ENCODE data around the gene TMUB1.

The TMUB1 gene

GRCh38 chr7:151035026-151035717 lies 48.1 kb downstream of the TMUB1 start:
- H3K79me1 ChIP-seq (ENCODE audit: low read length): peaks cover 11% of the 10 kb centered on the region
- H3K14ac ChIP-seq (ENCODE audit: low read length): no peak overlapping the region
- H4K8ac ChIP-seq (ENCODE audit: low read depth, low read length): no peak overlapping the region
- H3K18ac ChIP-seq (ENCODE audit: low read length): no peak overlapping the region
- no peak overlapping the region for H3K23ac ChIP-seq (ENCODE audit: low read length)
- no peak for DNase-seq
- peaks cover 17 to 19% of the 10 kb centered on the region in 2 experiments for H3K4me1 ChIP-seq (ENCODE audit: control insufficient read depth in 1 of 2, insufficient read depth in 2 of 2, low read length in 2 of 2)
- no peak overlapping the region for H3K27ac ChIP-seq (ENCODE audit: low read depth, low read length)
- no peaks in the 10 kb centered on the region for H3K79me2 ChIP-seq (ENCODE audit: control insufficient read depth, insufficient read depth, low read length, poor library complexity)
- no peak overlapping the region for H2AK5ac ChIP-seq (ENCODE audit: low read length)
- WGBS (ENCODE audit: extremely low coverage, insufficient coverage, insufficient read length): no CpG with 5 or more reads among the region's 21 CpGs
- no peak overlapping the region for H4K91ac ChIP-seq (ENCODE audit: low read depth, low read length)
- H3K4me3 ChIP-seq (ENCODE audit: low read depth, low read length): no peak overlapping the region
- no peak overlapping the region for H3K9ac ChIP-seq (ENCODE audit: low read length)
- no peak overlapping the region for H3K4me2 ChIP-seq (ENCODE audit: low read length)
- H2BK120ac ChIP-seq (ENCODE audit: insufficient read depth, low read length, poor library complexity): no peak overlapping the region
- H3K27me3 ChIP-seq (ENCODE audit: insufficient read depth, low read length): no peaks in the 10 kb centered on the region
- H2AFZ ChIP-seq (ENCODE audit: insufficient read depth, low read length, poor library complexity): no peak overlapping the region
- no peak overlapping the region for H3K4ac ChIP-seq (ENCODE audit: low read depth, low read length)
- peaks cover 38 to 45% of the 10 kb centered on the region in 2 experiments for H3K36me3 ChIP-seq (ENCODE audit: control insufficient read depth in 1 of 2, insufficient read depth in 2 of 2, low read length in 2 of 2)
- H4K12ac ChIP-seq (ENCODE audit: low read depth, low read length): no peak overlapping the region
- H3K9me3 ChIP-seq (ENCODE audit: insufficient read depth, low read depth, low read length): peaks cover 1% of the 10 kb centered on the region
- H2BK12ac ChIP-seq (ENCODE audit: low read length): no peak overlapping the region
- H2BK5ac ChIP-seq (ENCODE audit: low read depth, low read length, poor library complexity): no peak overlapping the region

- H4K91ac ChIP-seq (ENCODE audit: low read depth, low read length): no peak overlapping the region
- DNase-seq: no peak
- no peaks in the 10 kb centered on the region for H3K79me2 ChIP-seq (ENCODE audit: control insufficient read depth, insufficient read depth, low read length, poor library complexity)
- no peak overlapping the region for H3K4me3 ChIP-seq (ENCODE audit: low read depth, low read length)
- no peak overlapping the region for H3K4ac ChIP-seq (ENCODE audit: low read depth, low read length)
- no peak overlapping the region for H2AFZ ChIP-seq (ENCODE audit: insufficient read depth, low read length, poor library complexity)
- H2BK120ac ChIP-seq (ENCODE audit: insufficient read depth, low read length, poor library complexity): no peak overlapping the region
- H4K8ac ChIP-seq (ENCODE audit: low read depth, low read length): no peak overlapping the region
- H3K14ac ChIP-seq (ENCODE audit: low read length): no peak overlapping the region
- H3K79me1 ChIP-seq (ENCODE audit: low read length): peaks cover 7% of the 10 kb centered on the region
- H3K4me1 ChIP-seq (ENCODE audit: control insufficient read depth in 1 of 2, insufficient read depth in 2 of 2, low read length in 2 of 2): peaks cover 10 to 13% of the 10 kb centered on the region in 2 experiments
- no peak overlapping the region for H2BK12ac ChIP-seq (ENCODE audit: low read length)
- no peaks in the 10 kb centered on the region for H3K27me3 ChIP-seq (ENCODE audit: insufficient read depth, low read length)
- H3K9ac ChIP-seq (ENCODE audit: low read length): no peak overlapping the region
- H3K18ac ChIP-seq (ENCODE audit: low read length): no peak overlapping the region
- H2BK5ac ChIP-seq (ENCODE audit: low read depth, low read length, poor library complexity): no peak overlapping the region
- no peak overlapping the region for H2AK5ac ChIP-seq (ENCODE audit: low read length)
- H3K23ac ChIP-seq (ENCODE audit: low read length): no peak overlapping the region
- no peak overlapping the region for H4K12ac ChIP-seq (ENCODE audit: low read depth, low read length)
- H3K27ac ChIP-seq (ENCODE audit: low read depth, low read length): no peak overlapping the region
- H3K36me3 ChIP-seq (ENCODE audit: control insufficient read depth in 1 of 2, insufficient read depth in 2 of 2, low read length in 2 of 2): peaks cover 38 to 45% of the 10 kb centered on the region in 2 experiments
- peaks cover 1% of the 10 kb centered on the region for H3K9me3 ChIP-seq (ENCODE audit: insufficient read depth, low read depth, low read length)
- no peak overlapping the region for H3K4me2 ChIP-seq (ENCODE audit: low read length)
- WGBS (ENCODE audit: extremely low coverage, insufficient coverage, insufficient read length): no CpG with 5 or more reads among the region's 21 CpGs
These were observed 48.8 kb downstream of the TMUB1 start for GRCh38 chr7:151034312-151035025.

GRCh38 chr7:151033864-151034249 lies 49.4 kb downstream of the TMUB1 start:
- H2AK5ac ChIP-seq (ENCODE audit: low read length): no peak overlapping the region
- H3K18ac ChIP-seq (ENCODE audit: low read length): no peak overlapping the region
- no peaks in the 10 kb centered on the region for H3K27me3 ChIP-seq (ENCODE audit: insufficient read depth, low read length)
- no CpG with 5 or more reads among the region's 5 CpGs for WGBS (ENCODE audit: extremely low coverage, insufficient coverage, insufficient read length)
- no peak overlapping the region for H2BK12ac ChIP-seq (ENCODE audit: low read length)
- no peak overlapping the region for H4K8ac ChIP-seq (ENCODE audit: low read depth, low read length)
- no peak overlapping the region for H3K4ac ChIP-seq (ENCODE audit: low read depth, low read length)
- H2BK120ac ChIP-seq (ENCODE audit: insufficient read depth, low read length, poor library complexity): no peak overlapping the region
- peaks cover 1% of the 10 kb centered on the region for H3K9me3 ChIP-seq (ENCODE audit: insufficient read depth, low read depth, low read length)
- DNase-seq: no peak
- H2BK5ac ChIP-seq (ENCODE audit: low read depth, low read length, poor library complexity): no peak overlapping the region
- H3K4me3 ChIP-seq (ENCODE audit: low read depth, low read length): no peak overlapping the region
- no peak overlapping the region for H3K9ac ChIP-seq (ENCODE audit: low read length)
- H4K12ac ChIP-seq (ENCODE audit: low read depth, low read length): no peak overlapping the region
- peaks cover 38 to 45% of the 10 kb centered on the region in 2 experiments for H3K36me3 ChIP-seq (ENCODE audit: control insufficient read depth in 1 of 2, insufficient read depth in 2 of 2, low read length in 2 of 2)
- no peak overlapping the region for H4K91ac ChIP-seq (ENCODE audit: low read depth, low read length)
- H3K4me1 ChIP-seq (ENCODE audit: control insufficient read depth in 1 of 2, insufficient read depth in 2 of 2, low read length in 2 of 2): peaks cover 5 to 8% of the 10 kb centered on the region in 2 experiments
- no peak overlapping the region for H2AFZ ChIP-seq (ENCODE audit: insufficient read depth, low read length, poor library complexity)
- H3K79me2 ChIP-seq (ENCODE audit: control insufficient read depth, insufficient read depth, low read length, poor library complexity): no peaks in the 10 kb centered on the region
- H3K23ac ChIP-seq (ENCODE audit: low read length): no peak overlapping the region
- no peak overlapping the region for H3K27ac ChIP-seq (ENCODE audit: low read depth, low read length)
- no peak overlapping the region for H3K4me2 ChIP-seq (ENCODE audit: low read length)
- H3K79me1 ChIP-seq (ENCODE audit: low read length): peaks cover 5% of the 10 kb centered on the region
- H3K14ac ChIP-seq (ENCODE audit: low read length): no peak overlapping the region

- Histone ChIP-seq H2AK5ac (ENCODE audit: low read length) (no peak overlapping the region), H3K23ac (ENCODE audit: low read length) (no peak overlapping the region), H3K4me1 (ENCODE audit: control insufficient read depth in 1 of 2, insufficient read depth in 2 of 2, low read length in 2 of 2) (peaks cover 0 to 3% of the 10 kb centered on the region in 2 experiments), H3K27me3 (ENCODE audit: insufficient read depth, low read length) (no peaks in the 10 kb centered on the region), H4K8ac (ENCODE audit: low read depth, low read length) (no peak overlapping the region), H3K79me1 (ENCODE audit: low read length) (peaks cover 7% of the 10 kb centered on the region), H3K27ac (ENCODE audit: low read depth, low read length) (no peak overlapping the region), H3K4me3 (ENCODE audit: low read depth, low read length) (no peak overlapping the region), H4K91ac (ENCODE audit: low read depth, low read length) (no peak overlapping the region), H3K9ac (ENCODE audit: low read length) (no peak overlapping the region), H2BK5ac (ENCODE audit: low read depth, low read length, poor library complexity) (no peak overlapping the region), H3K4ac (ENCODE audit: low read depth, low read length) (no peak overlapping the region), H2AFZ (ENCODE audit: insufficient read depth, low read length, poor library complexity) (no peak overlapping the region), H3K4me2 (ENCODE audit: low read length) (no peak overlapping the region), H2BK120ac (ENCODE audit: insufficient read depth, low read length, poor library complexity) (no peak overlapping the region), H3K18ac (ENCODE audit: low read length) (no peak overlapping the region), H3K79me2 (ENCODE audit: control insufficient read depth, insufficient read depth, low read length, poor library complexity) (peaks cover 2% of the 10 kb centered on the region), H4K12ac (ENCODE audit: low read depth, low read length) (no peak overlapping the region), H3K36me3 (ENCODE audit: control insufficient read depth in 1 of 2, insufficient read depth in 2 of 2, low read length in 2 of 2) (peaks cover 38 to 45% of the 10 kb centered on the region in 2 experiments), H3K9me3 (ENCODE audit: insufficient read depth, low read depth, low read length) (peaks cover 1% of the 10 kb centered on the region), H2BK12ac (ENCODE audit: low read length) (no peak overlapping the region), H3K14ac (ENCODE audit: low read length) (no peak overlapping the region)
- WGBS (ENCODE audit: extremely low coverage, insufficient coverage, insufficient read length): no CpG with 5 or more reads among the region's 17 CpGs
- no peak for DNase-seq
These were observed 50.1 kb downstream of the TMUB1 start for GRCh38 chr7:151032936-151033863.
